Measurements from ENCODE around the gene MAML3. TPM values are rescaled to one million over a fixed set of nuclear protein-coding genes. Genes with fewer than 3 reads are reported as not detected.
A peak's percentile ranks its signal among the peaks of the same experiment; 100 is the strongest.

The MAML3 gene
- total and polyA plus RNA-seq, 12 donors, result 1.1 to 4.6 (median 2.6) TPM

GRCh38 chr4:139912445-139912844, 241.5 kb downstream of the MAML3 start:
- Histone ChIP-seq H3K27ac (no peak overlapping the region), H3K27me3 (no peaks in the 10 kb centered on the region), H3K36me3 (no peaks in the 10 kb centered on the region), H3K4me1 (peaks cover 18 to 57% (median 29%) of the 10 kb centered on the region in 9 donors), H3K4me3 (no peak overlapping the region), H3K9me3 (no peaks in the 10 kb centered on the region)
- WGBS, 2 donors, result 91 to 93% methylated on average over 8 of the region's 8 CpGs
- intact Hi-C loops (cut with DNase I), result loop anchor here in 1 of 10 donors (10.0 kb wide), 1 partner anchor 148 kb away; no protein-coding TSS in a partner anchor
- TF ChIP-seq CTCF (IDR thresholded peaks at IDR 0.05), result no peak
- no peak for ATAC-seq
- no peak for DNase-seq

- Histone ChIP-seq H3K27me3 (no peaks in the 10 kb centered on the region), H3K27ac (no peak overlapping the region), H3K4me1 (peaks cover 17 to 51% (median 32%) of the 10 kb centered on the region in 9 donors), H3K36me3 (no peaks in the 10 kb centered on the region), H3K9me3 (peaks cover 0 to 4% (median 0%) of the 10 kb centered on the region in 11 donors), H3K4me3 (no peak overlapping the region)
- intact Hi-C loops (cut with DNase I), result loop anchor here in 1 of 10 donors (10.0 kb wide), 1 partner anchor 145 kb away; no protein-coding TSS in a partner anchor
- DNase-seq (no peak), ATAC-seq (no peak)
- 95 to 97% methylated on average over 3 of the region's 3 CpGs for WGBS, 2 donors
- TF ChIP-seq CTCF (IDR thresholded peaks at IDR 0.05), result no peak
Measured at GRCh38 chr4:139910106-139910505, 243.9 kb downstream of the MAML3 start.

- intact Hi-C loops (cut with DNase I), result no loop called here
- DNase-seq (no peak), ATAC-seq (no peak)
- TF ChIP-seq CTCF (IDR thresholded peaks at IDR 0.05), result no peak
- Histone ChIP-seq H3K4me1 (peaks cover 10 to 38% (median 24%) of the 10 kb centered on the region in 9 donors), H3K36me3 (no peaks in the 10 kb centered on the region), H3K9me3 (peaks cover 0 to 4% (median 0%) of the 10 kb centered on the region in 11 donors), H3K27me3 (no peaks in the 10 kb centered on the region), H3K4me3 (no peak overlapping the region), H3K27ac (no peak overlapping the region)
- WGBS, 2 donors, result 78 to 86% methylated on average over 9 of the region's 9 CpGs
Measured at GRCh38 chr4:139908636-139909437, 245.1 kb downstream of the MAML3 start.

GRCh38 chr4:139907001-139907809, 246.8 kb downstream of the MAML3 start:
- Histone ChIP-seq H3K36me3 (no peaks in the 10 kb centered on the region), H3K4me3 (no peak overlapping the region), H3K9me3 (peaks cover 0 to 4% (median 0%) of the 10 kb centered on the region in 11 donors), H3K4me1 (peaks cover 0 to 31% (median 15%) of the 10 kb centered on the region in 9 donors), H3K27me3 (no peaks in the 10 kb centered on the region), H3K27ac (peak overlapping the region in 1 of 10 donors; percentile 45)
- peak in 3 of 8 donors; percentile 24 to 65 (median 38) for ATAC-seq
- TF ChIP-seq CTCF (IDR thresholded peaks at IDR 0.05), result no peak
- DNase-seq, result no peak
- intact Hi-C loops (cut with DNase I), result no loop called here

All from heart right ventricle (tissue), 16 donors.